PC-9 (cell line): ENCODE results near the gene NUP85.

Experiments
- EZH2 ChIP-seq: fragments of 200-600 bp; sonication (generic); IDR thresholded peaks from 2 replicates; pipeline ENCODE4 v1.8.0; 2017; ENCODE audit warnings: antibody characterized with exemption, low read depth
- TF ChIP-seq, protein P1 (sequence below): fragments of 200-600 bp; sonication (generic); conservative IDR thresholded peaks from 2 replicates; pipeline ENCODE4 v1.6.1; 2017; ENCODE audit warnings: mixed run types, antibody characterized with exemption, mild to moderate bottlenecking, moderate library complexity

GRCh38 chr17:75239778-75240393 lies 34.4 kb downstream of the NUP85 start:
- TF ChIP-seq, protein P1, sequence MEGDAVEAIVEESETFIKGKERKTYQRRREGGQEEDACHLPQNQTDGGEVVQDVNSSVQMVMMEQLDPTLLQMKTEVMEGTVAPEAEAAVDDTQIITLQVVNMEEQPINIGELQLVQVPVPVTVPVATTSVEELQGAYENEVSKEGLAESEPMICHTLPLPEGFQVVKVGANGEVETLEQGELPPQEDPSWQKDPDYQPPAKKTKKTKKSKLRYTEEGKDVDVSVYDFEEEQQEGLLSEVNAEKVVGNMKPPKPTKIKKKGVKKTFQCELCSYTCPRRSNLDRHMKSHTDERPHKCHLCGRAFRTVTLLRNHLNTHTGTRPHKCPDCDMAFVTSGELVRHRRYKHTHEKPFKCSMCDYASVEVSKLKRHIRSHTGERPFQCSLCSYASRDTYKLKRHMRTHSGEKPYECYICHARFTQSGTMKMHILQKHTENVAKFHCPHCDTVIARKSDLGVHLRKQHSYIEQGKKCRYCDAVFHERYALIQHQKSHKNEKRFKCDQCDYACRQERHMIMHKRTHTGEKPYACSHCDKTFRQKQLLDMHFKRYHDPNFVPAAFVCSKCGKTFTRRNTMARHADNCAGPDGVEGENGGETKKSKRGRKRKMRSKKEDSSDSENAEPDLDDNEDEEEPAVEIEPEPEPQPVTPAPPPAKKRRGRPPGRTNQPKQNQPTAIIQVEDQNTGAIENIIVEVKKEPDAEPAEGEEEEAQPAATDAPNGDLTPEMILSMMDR, result no peak
- no peak for TF ChIP-seq EZH2
